Vagina (tissue), 2 donors: ENCODE data around the gene GRIK3. TPM values are rescaled to one million over a fixed set of nuclear protein-coding genes. Genes with fewer than 3 reads are reported as not detected.
"Not testable (repeated sequence)": the region's sequence is repeated elsewhere in the genome, so short reads cannot be mapped to it uniquely, and the experiment has no call there.

Experiments used
- DNase-seq, 2 donors: peaks; one replicate each; pipeline ENCODE4 v3.0.0-alpha.2; 2017; ENCODE audit errors: extremely low spot score in 2 of 2
- H3K27ac ChIP-seq: fragments of 200-600 bp; sonication (generic); one replicate; pipeline ENCODE4 v1.5.1; 2019
- H3K27me3 ChIP-seq: fragments of 200-600 bp; sonication (generic); one replicate; pipeline ENCODE4 v1.5.1; 2019
- H3K36me3 ChIP-seq, 2 donors: fragments of 200-600 bp; sonication (generic); one replicate each; pipeline ENCODE4 v1.5.1; 2017 to 2019
- H3K4me1 ChIP-seq: fragments of 200-600 bp; sonication (generic); one replicate; pipeline ENCODE4 v1.5.1; 2019
- H3K4me3 ChIP-seq, 2 donors: fragments of 200-600 bp; sonication (generic); 1 replicate in 1 of 2; 2 replicates in 1 of 2; pipeline ENCODE4 v1.5.1; 2016 to 2019
- H3K9me3 ChIP-seq: fragments of 200-600 bp; sonication (generic); one replicate; pipeline ENCODE4 v1.5.1; 2019
- POLR2A ChIP-seq, 2 donors: fragments of 450-650 bp; IDR thresholded peaks; one replicate each; pipeline ENCODE4 v1.6.1; 2017; ENCODE audit warnings: antibody characterized with exemption in 2 of 2, mild to moderate bottlenecking in 2 of 2, moderate library complexity in 2 of 2
- POLR2AphosphoS5 ChIP-seq, 2 donors: sonication (generic); formaldehyde crosslinking; IDR thresholded peaks; one replicate each; pipeline ENCODE4 v1.9.0; 2017; ENCODE audit warnings: antibody characterized with exemption in 2 of 2, mild to moderate bottlenecking in 2 of 2, low read depth in 1 of 2; ENCODE audit not compliant: insufficient read depth in 1 of 2
- intact Hi-C: fragments of 100-400 bp; cut with DNase I; formaldehyde crosslinking; loops from one replicate; pipeline ENCODE4 v1.15.1; 2023
- total RNA-seq: library from RNA; depleted of rRNA; stranded (reverse); fragments of >200 nt; gene quantifications from one replicate; pipeline ENCODE4 v1.2.3, GENCODE V29; 2016
- TF ChIP-seq, protein P1 (sequence below), 3 experiments: fragments of 450-650 bp in 2 of 3; fragments of 200-600 bp in 1 of 3; sonication (generic) in 1 of 3; IDR thresholded peaks; one replicate each; pipeline ENCODE4 v1.5.1; 2017 to 2019; ENCODE audit warnings: antibody characterized with exemption in 3 of 3, mild to moderate bottlenecking in 2 of 3, moderate library complexity in 2 of 3

Gene GRIK3
- total RNA-seq, 1 donor from 2014 or later: 0.74 TPM

DNA sequence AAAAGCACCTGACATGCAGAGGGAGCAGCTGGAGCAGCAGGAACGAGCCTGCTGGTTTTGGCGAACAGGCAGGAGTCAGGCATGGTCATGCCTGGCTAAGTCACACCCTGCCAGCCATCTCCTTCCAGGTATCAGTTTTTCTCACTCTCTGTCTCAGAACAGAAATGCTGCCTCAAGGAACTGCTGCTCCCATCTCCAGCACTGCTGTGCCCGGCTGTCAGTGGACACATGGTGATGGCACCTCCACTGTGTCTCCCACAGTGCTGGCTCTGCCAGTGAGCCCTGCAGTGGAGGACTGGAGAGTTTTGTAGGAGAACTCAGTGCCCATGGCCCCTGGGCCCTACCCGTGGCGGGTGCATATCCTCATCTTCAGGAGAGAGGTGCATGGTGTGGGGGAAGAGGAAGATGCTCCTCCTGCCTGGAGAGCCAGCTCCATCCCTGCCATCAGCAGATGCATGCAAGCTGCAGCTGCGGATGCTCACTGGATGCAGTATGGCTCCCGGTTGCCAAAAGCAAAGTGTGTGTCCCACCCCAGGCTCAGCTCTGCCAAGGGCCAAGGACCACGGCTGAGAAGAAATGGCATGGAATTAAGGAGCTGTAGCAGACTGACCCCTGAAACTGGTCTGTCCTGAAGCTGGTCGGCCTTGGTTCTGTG is 114.7 kb downstream of the GRIK3 start:
- no peaks in the 10 kb centered on the region for H3K27me3 ChIP-seq
- DNase-seq: peak; percentile 79 to 89
- H3K4me1 ChIP-seq: no peaks in the 10 kb centered on the region
- no peaks in the 10 kb centered on the region for H3K9me3 ChIP-seq
- intact Hi-C loops: no loop called here
- TF ChIP-seq POLR2A (IDR thresholded peaks at IDR 0.05): no peak
- no peak for TF ChIP-seq POLR2AphosphoS5 (IDR thresholded peaks at IDR 0.05; ENCODE audit: insufficient read depth in 1 of 2, low read depth in 1 of 2)
- TF ChIP-seq, protein P1, sequence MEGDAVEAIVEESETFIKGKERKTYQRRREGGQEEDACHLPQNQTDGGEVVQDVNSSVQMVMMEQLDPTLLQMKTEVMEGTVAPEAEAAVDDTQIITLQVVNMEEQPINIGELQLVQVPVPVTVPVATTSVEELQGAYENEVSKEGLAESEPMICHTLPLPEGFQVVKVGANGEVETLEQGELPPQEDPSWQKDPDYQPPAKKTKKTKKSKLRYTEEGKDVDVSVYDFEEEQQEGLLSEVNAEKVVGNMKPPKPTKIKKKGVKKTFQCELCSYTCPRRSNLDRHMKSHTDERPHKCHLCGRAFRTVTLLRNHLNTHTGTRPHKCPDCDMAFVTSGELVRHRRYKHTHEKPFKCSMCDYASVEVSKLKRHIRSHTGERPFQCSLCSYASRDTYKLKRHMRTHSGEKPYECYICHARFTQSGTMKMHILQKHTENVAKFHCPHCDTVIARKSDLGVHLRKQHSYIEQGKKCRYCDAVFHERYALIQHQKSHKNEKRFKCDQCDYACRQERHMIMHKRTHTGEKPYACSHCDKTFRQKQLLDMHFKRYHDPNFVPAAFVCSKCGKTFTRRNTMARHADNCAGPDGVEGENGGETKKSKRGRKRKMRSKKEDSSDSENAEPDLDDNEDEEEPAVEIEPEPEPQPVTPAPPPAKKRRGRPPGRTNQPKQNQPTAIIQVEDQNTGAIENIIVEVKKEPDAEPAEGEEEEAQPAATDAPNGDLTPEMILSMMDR (IDR thresholded peaks at IDR 0.05): no peak
- H3K4me3 ChIP-seq: no peak overlapping the region
- no peaks in the 10 kb centered on the region for H3K36me3 ChIP-seq
- H3K27ac ChIP-seq: no peak overlapping the region

DNA sequence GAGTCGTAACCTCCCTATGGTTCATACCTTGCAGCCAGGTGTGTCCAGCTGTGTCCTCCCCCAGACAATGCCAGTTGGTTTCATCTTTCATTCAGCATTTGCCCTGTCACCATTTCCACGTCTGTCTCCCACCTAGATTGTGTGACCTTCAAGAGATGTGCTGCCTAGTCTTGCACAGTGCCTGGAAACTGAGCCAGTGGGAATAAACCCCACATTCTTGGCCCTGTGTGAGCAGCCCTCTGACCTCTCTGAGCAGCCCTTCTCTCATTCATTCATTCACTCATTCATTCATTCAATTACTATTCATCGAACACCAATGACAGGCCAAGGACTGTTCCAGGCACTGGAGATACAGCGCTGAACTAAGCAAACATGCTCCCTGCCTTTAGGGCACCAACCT is 115.7 kb downstream of the GRIK3 start:
- intact Hi-C loops: no loop called here
- peak; percentile 34 to 40 for DNase-seq

DNA sequence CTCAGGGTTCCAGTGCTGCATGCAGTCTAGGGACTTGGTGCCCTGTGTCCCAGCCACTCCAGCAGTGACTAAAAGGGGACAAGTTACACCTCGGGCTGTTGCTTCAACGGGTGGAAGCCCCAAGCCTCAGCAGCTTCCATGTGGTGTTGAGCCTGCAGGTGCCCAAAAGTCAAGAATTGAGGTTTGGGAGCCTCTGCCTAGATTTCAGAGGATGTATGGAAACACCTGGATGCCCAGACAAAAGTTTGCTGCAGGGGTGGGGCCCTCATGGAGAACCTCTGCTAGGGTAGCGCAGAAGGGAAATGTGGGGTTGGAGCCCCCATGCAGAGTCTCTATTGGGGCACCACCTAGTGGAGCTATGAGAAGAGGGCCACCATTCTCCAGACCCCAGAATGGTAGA is 117.8 kb downstream of the GRIK3 start:
- peak; percentile 42 to 79 for DNase-seq
- intact Hi-C loops, H3K4me3 ChIP-seq, H3K9me3 ChIP-seq, H3K36me3 ChIP-seq, H3K4me1 ChIP-seq, H3K27ac ChIP-seq, H3K27me3 ChIP-seq: not testable (repeated sequence)

More for the DNA sequence above, 115.7 kb downstream of the GRIK3 start:
- no peak overlapping the region for H3K27ac ChIP-seq
- no peaks in the 10 kb centered on the region for H3K27me3 ChIP-seq
- no peaks in the 10 kb centered on the region for H3K9me3 ChIP-seq
- TF ChIP-seq, protein P1 (IDR thresholded peaks at IDR 0.05): no peak
- no peak for TF ChIP-seq POLR2AphosphoS5 (IDR thresholded peaks at IDR 0.05; ENCODE audit: insufficient read depth in 1 of 2, low read depth in 1 of 2)
- TF ChIP-seq POLR2A (IDR thresholded peaks at IDR 0.05): no peak
- no peaks in the 10 kb centered on the region for H3K36me3 ChIP-seq
- no peaks in the 10 kb centered on the region for H3K4me1 ChIP-seq
- no peak overlapping the region for H3K4me3 ChIP-seq

DNA sequence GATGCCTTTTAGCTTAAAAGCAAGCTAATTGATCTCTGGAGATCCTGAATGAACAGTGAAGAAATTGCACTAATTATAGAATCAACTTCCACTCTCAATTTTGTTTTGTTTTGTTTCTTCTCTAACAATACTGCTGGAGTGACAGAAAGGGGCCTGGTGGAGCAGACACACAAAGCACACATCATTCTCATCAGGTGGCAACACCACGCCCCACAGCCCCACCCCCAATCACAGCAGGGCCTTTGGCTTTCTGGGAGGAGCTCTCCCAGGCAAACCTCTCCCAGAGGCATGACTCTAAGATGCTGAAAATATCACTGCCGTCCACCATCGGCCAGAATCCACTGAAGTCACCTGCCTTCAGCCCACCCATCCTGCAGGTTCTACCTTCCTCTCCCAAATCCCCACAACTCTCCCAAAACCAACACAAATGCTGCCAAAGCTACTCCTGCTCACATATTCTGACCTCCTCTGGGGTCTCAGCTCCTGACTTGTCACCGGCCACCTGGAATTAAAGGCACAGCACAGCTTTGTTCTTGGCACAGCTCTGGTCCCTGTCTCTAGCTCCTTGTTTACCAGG is 120.7 kb downstream of the GRIK3 start:
- no peaks in the 10 kb centered on the region for H3K4me1 ChIP-seq
- H3K27ac ChIP-seq: no peak overlapping the region
- TF ChIP-seq POLR2AphosphoS5 (IDR thresholded peaks at IDR 0.05; ENCODE audit: insufficient read depth in 1 of 2, low read depth in 1 of 2) (no peak), POLR2A (IDR thresholded peaks at IDR 0.05) (no peak)
- TF ChIP-seq, protein P1 (IDR thresholded peaks at IDR 0.05): no peak
- H3K36me3 ChIP-seq: no peaks in the 10 kb centered on the region
- H3K4me3 ChIP-seq: no peak overlapping the region
- DNase-seq: peak; percentile 56 to 72
- no peaks in the 10 kb centered on the region for H3K9me3 ChIP-seq
- H3K27me3 ChIP-seq: no peaks in the 10 kb centered on the region
- intact Hi-C loops: no loop called here

DNA sequence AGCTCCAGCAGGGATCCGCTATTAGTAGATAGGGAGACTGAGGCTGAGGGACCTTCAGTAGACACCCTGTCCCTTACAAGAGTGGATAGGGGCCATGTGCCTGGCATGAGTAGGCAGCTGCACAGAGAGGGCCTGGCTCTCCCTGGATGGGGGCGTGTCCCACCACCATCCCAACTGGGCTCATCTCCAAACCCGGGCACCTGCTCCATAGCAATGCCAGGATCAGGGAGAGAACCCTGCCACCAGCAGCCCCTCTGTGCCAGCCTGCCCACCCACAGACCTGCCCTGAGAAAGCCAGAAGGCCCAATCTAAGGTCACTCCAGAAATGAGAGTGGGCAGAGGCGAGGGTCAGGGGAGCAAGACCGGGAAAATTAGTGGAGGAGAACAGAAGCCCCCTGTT is 121.3 kb downstream of the GRIK3 start:
- Histone ChIP-seq H3K4me1 (no peaks in the 10 kb centered on the region), H3K9me3 (no peaks in the 10 kb centered on the region), H3K36me3 (no peaks in the 10 kb centered on the region), H3K27ac (no peak overlapping the region), H3K27me3 (no peaks in the 10 kb centered on the region), H3K4me3 (no peak overlapping the region)
- intact Hi-C loops: no loop called here
- TF ChIP-seq, protein P1 (IDR thresholded peaks at IDR 0.05): no peak
- TF ChIP-seq POLR2AphosphoS5 (IDR thresholded peaks at IDR 0.05; ENCODE audit: insufficient read depth in 1 of 2, low read depth in 1 of 2) (no peak), POLR2A (IDR thresholded peaks at IDR 0.05) (no peak)
- DNase-seq: peak; percentile 56 to 81
